HepG2 (cell line): ENCODE data around the gene SFXN5. TPM values are rescaled to one million over a fixed set of nuclear protein-coding genes. Genes with fewer than 3 reads are reported as not detected.

Experiments
- CTCF ChIP-seq: sonication (generic); formaldehyde crosslinking; IDR thresholded peaks from 2 replicates; pipeline ENCODE4 v1.5.0; 2020; ENCODE audit warnings: mild to moderate bottlenecking, missing genetic modification reagents, moderate library complexity
- GABPA ChIP-seq, 2 experiments: IDR thresholded peaks; 2 replicates each; pipeline ENCODE4 v1.6.1; 2011 to 2016; ENCODE audit warnings: low read depth in 2 of 2, low read length in 1 of 2, missing biosample characterization in 1 of 2, missing genetic modification characterization in 1 of 2
- HMGA1 ChIP-seq: sonication (generic); formaldehyde crosslinking; conservative IDR thresholded peaks from 2 replicates; pipeline ENCODE4 v1.4.0; 2020; ENCODE audit warnings: missing genetic modification reagents
- HNRNPLL ChIP-seq: fragments of 200-400 bp; formaldehyde crosslinking; IDR thresholded peaks from 2 replicates; pipeline ENCODE4 v1.6.1; 2017; ENCODE audit warnings: mild to moderate bottlenecking, low read depth, low read length; ENCODE audit not compliant: poor library complexity, severe bottlenecking
- HOXA3 ChIP-seq: sonication (generic); formaldehyde crosslinking; IDR thresholded peaks from 2 replicates; pipeline ENCODE4 v1.5.0; 2020; ENCODE audit warnings: missing genetic modification reagents
- IRF9 ChIP-seq: sonication (generic); formaldehyde crosslinking; IDR thresholded peaks from 2 replicates; pipeline ENCODE4 v1.8.0; 2022; ENCODE audit warnings: missing genetic modification reagents, mild to moderate bottlenecking, borderline replicate concordance
- NFYB ChIP-seq: sonication (generic); formaldehyde crosslinking; IDR thresholded peaks from 2 replicates; pipeline ENCODE4 v1.4.0; 2020; ENCODE audit warnings: missing genetic modification reagents
- NONO ChIP-seq, 2 experiments: fragments of 450-650 bp in 1 of 2; sonication (generic) in 1 of 2; formaldehyde crosslinking in 1 of 2; IDR thresholded peaks in 1 of 2; conservative IDR thresholded peaks in 1 of 2; 2 replicates each; pipeline versions ENCODE4 v1.6.1 to v1.8.0; 2017 to 2022; ENCODE audit warnings: mild to moderate bottlenecking in 1 of 2, missing genetic modification reagents in 1 of 2, moderate library complexity in 1 of 2
- SALL2 ChIP-seq: sonication (generic); formaldehyde crosslinking; IDR thresholded peaks from 2 replicates; pipeline ENCODE4 v1.8.1; 2023; ENCODE audit warnings: mild to moderate bottlenecking, missing genetic modification reagents, inconsistent platforms
- SNAPC5 ChIP-seq: sonication (generic); formaldehyde crosslinking; IDR thresholded peaks from 2 replicates; pipeline ENCODE4 v1.8.1; 2023; ENCODE audit warnings: mild to moderate bottlenecking, missing genetic modification reagents, borderline replicate concordance
- SPEN ChIP-seq: sonication (generic); formaldehyde crosslinking; IDR thresholded peaks from 2 replicates; pipeline ENCODE4 v1.5.1; 2020; ENCODE audit warnings: low read depth, mild to moderate bottlenecking, missing genetic modification reagents
- THAP8 ChIP-seq: sonication (generic); formaldehyde crosslinking; IDR thresholded peaks from 2 replicates; pipeline ENCODE4 v1.5.1; 2020; ENCODE audit warnings: missing genetic modification reagents, mild to moderate bottlenecking, borderline replicate concordance
- TIGD3 ChIP-seq: sonication (generic); formaldehyde crosslinking; IDR thresholded peaks from 2 replicates; pipeline ENCODE4 v1.5.1; 2020; ENCODE audit warnings: mild to moderate bottlenecking, missing genetic modification reagents, borderline replicate concordance
- YEATS4 ChIP-seq: sonication (generic); formaldehyde crosslinking; IDR thresholded peaks from 2 replicates; pipeline ENCODE4 v1.4.0; 2020; ENCODE audit warnings: missing genetic modification reagents, borderline replicate concordance
- ZBTB8A ChIP-seq: sonication (generic); formaldehyde crosslinking; IDR thresholded peaks from 2 replicates; pipeline ENCODE4 v1.4.0; 2020; ENCODE audit warnings: mild to moderate bottlenecking, low read depth, missing genetic modification reagents, borderline replicate concordance
- ZFP62 ChIP-seq: sonication (generic); formaldehyde crosslinking; IDR thresholded peaks from 2 replicates; pipeline ENCODE4 v1.4.0; 2020; ENCODE audit warnings: missing genetic modification reagents
- ZNF460 ChIP-seq: sonication (generic); formaldehyde crosslinking; IDR thresholded peaks from 2 replicates; pipeline ENCODE4 v1.5.1; 2020; ENCODE audit warnings: missing genetic modification reagents, mild to moderate bottlenecking, borderline replicate concordance
- ZNF616 ChIP-seq: sonication (generic); formaldehyde crosslinking; IDR thresholded peaks from 2 replicates; pipeline ENCODE4 v1.5.0; 2020; ENCODE audit warnings: low read depth, mild to moderate bottlenecking, missing genetic modification reagents
- ZNF761 ChIP-seq: sonication (generic); formaldehyde crosslinking; conservative IDR thresholded peaks from 2 replicates; pipeline ENCODE4 v1.4.0; 2020; ENCODE audit warnings: mild to moderate bottlenecking, missing genetic modification reagents
- ZNF788 ChIP-seq: sonication (generic); formaldehyde crosslinking; IDR thresholded peaks from 2 replicates; pipeline ENCODE4 v1.5.0; 2020; ENCODE audit warnings: mild to moderate bottlenecking, missing genetic modification reagents, borderline replicate concordance
- ZSCAN22 ChIP-seq: sonication (generic); formaldehyde crosslinking; IDR thresholded peaks from 2 replicates; pipeline ENCODE4 v1.4.0; 2020; ENCODE audit warnings: mild to moderate bottlenecking, missing genetic modification reagents
- ZSCAN25 ChIP-seq: sonication (generic); formaldehyde crosslinking; IDR thresholded peaks from 2 replicates; pipeline ENCODE4 v1.8.0; 2022; ENCODE audit warnings: mild to moderate bottlenecking, missing genetic modification reagents
- ZSCAN31 ChIP-seq: sonication (generic); formaldehyde crosslinking; IDR thresholded peaks from 2 replicates; pipeline ENCODE4 v1.5.0; 2020; ENCODE audit warnings: low read depth, mild to moderate bottlenecking, missing genetic modification reagents
- polyA plus RNA-seq, 8 experiments: library from polyadenylated mRNA; depleted of rRNA in 3 of 8; stranded (reverse) in 7 of 8; unstranded in 1 of 8; fragments of >200 nt; fragmentation: Illumina TruSeq in 4 of 8; extraction: Trizol in 4 of 8; gene quantifications; 2 replicates each; pipeline versions ENCODE4 v1.2.1 to v1.2.3, GENCODE V29; 2011 to 2016; ENCODE audit warnings: low read depth in 4 of 8, missing spikeins in 1 of 8, mixed read lengths in 1 of 8; ENCODE audit not compliant: insufficient read depth in 1 of 8
- total RNA-seq, 5 experiments: library from RNA; depleted of rRNA; stranded (reverse); fragments of >200 nt; fragmentation: Illumina TruSeq; extraction: Trizol; gene quantifications; 2 replicates each; pipeline ENCODE4 v1.2.3, GENCODE V29; 2016; ENCODE audit warnings: low read depth in 1 of 5

Gene SFXN5
- total and polyA plus RNA-seq, 2 of the 13 experiments (the other 11 are each of a cell fraction or from before 2014, with no cell fraction given): 34.9 to 37.4 TPM

GRCh38 chr2:72915907-72916742 lies 155.4 kb downstream of the SFXN5 start (continued):
- TF ChIP-seq HNRNPLL: peak; percentile 68
- TF ChIP-seq ZSCAN25 (CRISPR knock-in tag): no peak
- TF ChIP-seq TIGD3: 0 out of 2 replicates have a peak, but pooled peaks have one; percentile 11
- 0 out of 2 replicates have a peak, but pooled peaks have one; percentile 51 for TF ChIP-seq THAP8 (CRISPR knock-in tag)
- TF ChIP-seq YEATS4: peak; percentile 12; the same call in 1 of the 2 replicates
- peak; percentile 68; the same call in 1 of the 2 replicates for TF ChIP-seq IRF9 (CRISPR knock-in tag)
- peak; percentile 59; the same call in 1 of the 2 replicates for TF ChIP-seq ZNF616 (CRISPR knock-in tag)
- no peak for TF ChIP-seq ZFP62 (CRISPR knock-in tag)
- no peak for TF ChIP-seq SALL2 (CRISPR knock-in tag)
- peak; percentile 26; the same call in 1 of the 2 replicates for TF ChIP-seq CTCF (CRISPR knock-in tag)
- TF ChIP-seq GABPA (IDR thresholded peaks at IDR 0.05; ENCODE audit: low read depth, low read length): no peak
- TF ChIP-seq GABPA (CRISPR knock-in tag; IDR thresholded peaks at IDR 0.05; ENCODE audit: low read depth): no peak
- TF ChIP-seq SPEN (CRISPR knock-in tag): peak; percentile 61; the same call in 1 of the 2 replicates
- no peak for TF ChIP-seq HMGA1 (CRISPR knock-in tag)
- 0 out of 2 replicates have a peak, but pooled peaks have one; percentile 66 for TF ChIP-seq SNAPC5 (CRISPR knock-in tag)
- no peak for TF ChIP-seq ZBTB8A
- TF ChIP-seq HOXA3: peak; percentile 74
- TF ChIP-seq ZSCAN31 (CRISPR knock-in tag): peak; percentile 76; the same call in 1 of the 2 replicates
- TF ChIP-seq ZSCAN22 (CRISPR knock-in tag): no peak
- TF ChIP-seq NFYB (CRISPR knock-in tag): peak; percentile 43; the same call in 1 of the 2 replicates
- TF ChIP-seq ZNF460 (CRISPR knock-in tag): no peak
- TF ChIP-seq NONO (IDR thresholded peaks at IDR 0.05): no peak
- no peak; the same call in 1 of the 2 replicates for TF ChIP-seq NONO (CRISPR knock-in tag; conservative IDR thresholded peaks at IDR 0.05)
- peak; percentile 84 for TF ChIP-seq ZNF788
- TF ChIP-seq ZNF761: 0 out of 2 replicates have a peak, but pooled peaks have one; percentile 17
